Fibroblast of skin of scalp (primary cell): Measurements from ENCODE around the gene CDC6.
"Not testable (repeated sequence)": the region's sequence is repeated elsewhere in the genome, so short reads cannot be mapped to it uniquely, and the experiment has no call there.

ENCODE experiments used
- DNase-seq: peaks from one replicate; pipeline ENCODE4 v3.0.0-alpha.2; 2013

The CDC6 gene

GRCh38 chr17:40290629-40291280 is 3.1 kb downstream of the CDC6 start:
- DNase-seq, result peak; percentile 91

- no peak for DNase-seq
These were observed 3.6 kb downstream of the CDC6 start for GRCh38 chr17:40291281-40291664.

GRCh38 chr17:40293363-40293762 is 5.7 kb downstream of the CDC6 start:
- no peak for DNase-seq

- no peak for DNase-seq
These were observed 8.1 kb downstream of the CDC6 start for GRCh38 chr17:40295488-40296436.

- no peak for DNase-seq
These were observed 9.8 kb downstream of the CDC6 start for GRCh38 chr17:40297511-40297910.

- DNase-seq, result peak; percentile 80
These were observed 11.0 kb downstream of the CDC6 start for GRCh38 chr17:40298726-40299125.

- peak; percentile 73 for DNase-seq
These were observed 11.6 kb downstream of the CDC6 start for GRCh38 chr17:40299159-40299757.

- DNase-seq, result no peak
These were observed 13.6 kb downstream of the CDC6 start for GRCh38 chr17:40301315-40301714.

GRCh38 chr17:40303009-40303657 is 15.5 kb downstream of the CDC6 start:
- peak; percentile 81 for DNase-seq

- DNase-seq, result peak; percentile 79
These were observed 16.3 kb downstream of the CDC6 start for GRCh38 chr17:40303708-40304551.

- DNase-seq, result peak; percentile 92
These were observed 16.8 kb downstream of the CDC6 start for GRCh38 chr17:40304552-40304863.

- not testable (repeated sequence) for DNase-seq
These were observed 17.2 kb downstream of the CDC6 start for GRCh38 chr17:40304866-40305265.

GRCh38 chr17:40306395-40306794 is 18.7 kb downstream of the CDC6 start:
- no peak for DNase-seq

GRCh38 chr17:40307001-40307730 is 19.5 kb downstream of the CDC6 start:
- peak; percentile 98 for DNase-seq

GRCh38 chr17:40307740-40308239 is 20.1 kb downstream of the CDC6 start:
- DNase-seq, result no peak

- DNase-seq, result peak; percentile 46
These were observed 21.6 kb downstream of the CDC6 start, which contains the start of gene RARA for GRCh38 chr17:40309031-40309948. Gene RARA, plus strand, starts transcription at chr17:40309180. Its CDS starts 22,039 bp downstream, at chr17:40331219.

- DNase-seq, result no peak
These were observed 22.4 kb downstream of the CDC6 start for GRCh38 chr17:40309949-40310510.

- no peak for DNase-seq
These were observed 23.3 kb downstream of the CDC6 start for GRCh38 chr17:40310882-40311391.

GRCh38 chr17:40311575-40311974 is 23.9 kb downstream of the CDC6 start:
- DNase-seq, result peak; percentile 74
